Liver (tissue), 3 donors: ENCODE results near the gene CAMSAP3.

Experiments
- HNF4G ChIP-seq: IDR thresholded peaks from 2 replicates; pipeline ENCODE4 v1.6.1; 2016; ENCODE audit warnings: antibody characterized with exemption
- TAF1 ChIP-seq: conservative IDR thresholded peaks from 2 replicates; pipeline ENCODE4 v1.6.1; 2016; ENCODE audit warnings: antibody characterized with exemption, mild to moderate bottlenecking
- TF ChIP-seq, protein P1 (sequence below): fragments of 150-350 bp; IDR thresholded peaks from 2 replicates; pipeline ENCODE4 v1.5.1; 2017; ENCODE audit warnings: improper control_type of control experiment, low read depth, low read length; ENCODE audit not compliant: missing input control
- donor health status: healthy.
- donor health status: healthy.

DNA sequence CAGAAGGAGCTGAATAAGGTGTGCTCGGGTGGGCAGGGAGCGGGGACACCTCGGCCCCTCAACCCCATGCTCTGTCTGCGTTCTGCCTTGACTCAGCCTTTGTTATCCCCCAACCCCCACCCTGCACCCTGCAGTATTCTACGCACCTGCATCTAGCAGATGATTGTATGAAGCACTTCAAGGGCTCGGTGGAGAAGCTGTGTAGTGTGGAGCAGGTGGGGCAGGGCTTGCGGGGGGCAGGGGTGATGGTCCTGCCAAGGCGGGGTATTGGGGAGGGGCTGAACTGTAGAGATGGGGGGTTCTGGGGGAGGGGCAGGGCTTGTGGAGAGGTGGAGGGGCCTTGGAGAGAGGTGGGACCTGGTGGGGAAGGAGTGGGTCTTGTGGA, 47.4 kb downstream of the CAMSAP3 start:
- TF ChIP-seq, protein P1, sequence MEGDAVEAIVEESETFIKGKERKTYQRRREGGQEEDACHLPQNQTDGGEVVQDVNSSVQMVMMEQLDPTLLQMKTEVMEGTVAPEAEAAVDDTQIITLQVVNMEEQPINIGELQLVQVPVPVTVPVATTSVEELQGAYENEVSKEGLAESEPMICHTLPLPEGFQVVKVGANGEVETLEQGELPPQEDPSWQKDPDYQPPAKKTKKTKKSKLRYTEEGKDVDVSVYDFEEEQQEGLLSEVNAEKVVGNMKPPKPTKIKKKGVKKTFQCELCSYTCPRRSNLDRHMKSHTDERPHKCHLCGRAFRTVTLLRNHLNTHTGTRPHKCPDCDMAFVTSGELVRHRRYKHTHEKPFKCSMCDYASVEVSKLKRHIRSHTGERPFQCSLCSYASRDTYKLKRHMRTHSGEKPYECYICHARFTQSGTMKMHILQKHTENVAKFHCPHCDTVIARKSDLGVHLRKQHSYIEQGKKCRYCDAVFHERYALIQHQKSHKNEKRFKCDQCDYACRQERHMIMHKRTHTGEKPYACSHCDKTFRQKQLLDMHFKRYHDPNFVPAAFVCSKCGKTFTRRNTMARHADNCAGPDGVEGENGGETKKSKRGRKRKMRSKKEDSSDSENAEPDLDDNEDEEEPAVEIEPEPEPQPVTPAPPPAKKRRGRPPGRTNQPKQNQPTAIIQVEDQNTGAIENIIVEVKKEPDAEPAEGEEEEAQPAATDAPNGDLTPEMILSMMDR, result no peak
- TF ChIP-seq TAF1 (no peak), HNF4G (no peak)
